Measurements from ENCODE around the gene CLASP2.
"Not testable (repeated sequence)": the region's sequence is repeated elsewhere in the genome, so short reads cannot be mapped to it uniquely, and the experiment has no call there.

Gene CLASP2

GRCh38 chr3:33451994-33452393 is 266.1 kb downstream of the CLASP2 start:
- not testable (repeated sequence) for DNase-seq (ENCODE audit: low spot score)

GRCh38 chr3:33447958-33448357 is 270.1 kb downstream of the CLASP2 start:
- DNase-seq (ENCODE audit: low spot score) = no peak

GRCh38 chr3:33447256-33447625 is 270.8 kb downstream of the CLASP2 start:
- DNase-seq (ENCODE audit: low spot score) = not testable (repeated sequence)
